Tibial nerve (tissue), 4 donors: Measurements from ENCODE around the gene MEOX1. TPM values are rescaled to one million over a fixed set of nuclear protein-coding genes. Genes with fewer than 3 reads are reported as not detected.

ENCODE experiments used
- DNase-seq, 2 donors: peaks; one replicate each; pipeline ENCODE4 v3.0.0-alpha.2; 2019; ENCODE audit warnings: low spot score in 2 of 2
- H3K27ac ChIP-seq, 4 donors: fragments of 200-600 bp; sonication (generic) in 3 of 4; one replicate each; pipeline ENCODE4 v1.5.1; 2017 to 2019; ENCODE audit warnings: mild to moderate bottlenecking in 1 of 4
- H3K27me3 ChIP-seq, 2 donors: fragments of 200-600 bp; sonication (generic) in 1 of 2; one replicate each; pipeline versions ENCODE4 v1.5.1 to v1.6.0; 2017 to 2019
- H3K36me3 ChIP-seq, 3 donors: fragments of 200-600 bp; sonication (generic); one replicate each; pipeline ENCODE4 v1.5.1; 2018 to 2019
- H3K4me1 ChIP-seq, 4 donors: fragments of 200-600 bp; sonication (generic) in 3 of 4; one replicate each; pipeline ENCODE4 v1.5.1; 2017 to 2019
- H3K4me3 ChIP-seq, 4 donors: fragments of 200-600 bp; sonication (generic) in 3 of 4; one replicate each; pipeline ENCODE4 v1.5.1; 2017 to 2019; ENCODE audit warnings: mild to moderate bottlenecking in 1 of 4, moderate library complexity in 1 of 4
- H3K9me3 ChIP-seq, 4 donors: fragments of 200-600 bp; sonication (generic) in 3 of 4; one replicate each; pipeline ENCODE4 v1.5.1; 2017 to 2019
- CTCF ChIP-seq, 5 experiments: fragments of 200-600 bp in 3 of 5; fragments of 450-650 bp in 2 of 5; sonication (generic) in 3 of 5; IDR thresholded peaks; one replicate each; pipeline ENCODE4 v1.5.1; 2016 to 2019; ENCODE audit warnings: antibody characterized with exemption in 5 of 5, mild to moderate bottlenecking in 3 of 5, moderate library complexity in 2 of 5
- EP300 ChIP-seq, 2 donors: sonication (generic); formaldehyde crosslinking; IDR thresholded peaks; one replicate each; pipeline ENCODE4 v1.6.1; 2017; ENCODE audit warnings: antibody characterized with exemption in 2 of 2, mild to moderate bottlenecking in 1 of 2
- POLR2A ChIP-seq, 2 donors: fragments of 450-650 bp; IDR thresholded peaks; one replicate each; pipeline ENCODE4 v1.6.1; 2017; ENCODE audit warnings: antibody characterized with exemption in 2 of 2, mild to moderate bottlenecking in 2 of 2, moderate library complexity in 2 of 2
- WGBS, 2 donors: methylation state at CpG; one replicate each; pipeline ENCODE4 v1.1.5; 2018; 5-methylcytosine and 5-hydroxymethylcytosine counted together
- total RNA-seq, 4 donors: library from RNA; depleted of rRNA; stranded (reverse); fragments of >200 nt; gene quantifications; one replicate each; pipeline ENCODE4 v1.1.0, GENCODE V29; 2016

Gene MEOX1
- total RNA-seq, 4 donors from 2014 or later: 4.2 to 12.5 (median 5.3) TPM

GRCh38 chr17:43637563-43638323 lies 24.0 kb downstream of the MEOX1 start:
- WGBS, 2 donors: 64 to 67% methylated on average over 13 of the region's 13 CpGs
- no peak for TF ChIP-seq POLR2A (IDR thresholded peaks at IDR 0.05)
- no peak for TF ChIP-seq CTCF (IDR thresholded peaks at IDR 0.05)
- no peak for TF ChIP-seq EP300 (IDR thresholded peaks at IDR 0.05)
- H3K27ac ChIP-seq: no peak overlapping the region
- no peaks in the 10 kb centered on the region for H3K9me3 ChIP-seq
- no peak for DNase-seq
- no peaks in the 10 kb centered on the region for H3K27me3 ChIP-seq
- no peak overlapping the region for H3K4me3 ChIP-seq
- H3K36me3 ChIP-seq: no peaks in the 10 kb centered on the region
- H3K4me1 ChIP-seq: peaks cover 0 to 21% (median 0%) of the 10 kb centered on the region in 4 donors

GRCh38 chr17:43636426-43636825 lies 25.3 kb downstream of the MEOX1 start:
- Histone ChIP-seq H3K9me3 (no peaks in the 10 kb centered on the region), H3K4me3 (no peak overlapping the region), H3K4me1 (peaks cover 0 to 21% (median 0%) of the 10 kb centered on the region in 4 donors), H3K27me3 (no peaks in the 10 kb centered on the region), H3K36me3 (no peaks in the 10 kb centered on the region), H3K27ac (no peak overlapping the region)
- no peak for DNase-seq
- 84 to 91% methylated on average over 5 of the region's 5 CpGs for WGBS, 2 donors
- TF ChIP-seq EP300 (IDR thresholded peaks at IDR 0.05) (no peak), CTCF (IDR thresholded peaks at IDR 0.05) (no peak), POLR2A (IDR thresholded peaks at IDR 0.05) (no peak)

- Histone ChIP-seq H3K36me3 (no peaks in the 10 kb centered on the region), H3K4me3 (no peak overlapping the region), H3K27me3 (no peaks in the 10 kb centered on the region), H3K9me3 (no peaks in the 10 kb centered on the region), H3K4me1 (peaks cover 0 to 16% (median 0%) of the 10 kb centered on the region in 4 donors), H3K27ac (peak overlapping the region in 2 of 4 donors; percentile 23 to 42)
- 45 to 46% methylated on average over 13 of the region's 13 CpGs for WGBS, 2 donors
- no peak for TF ChIP-seq POLR2A (IDR thresholded peaks at IDR 0.05)
- no peak for TF ChIP-seq CTCF (IDR thresholded peaks at IDR 0.05)
- no peak for TF ChIP-seq EP300 (IDR thresholded peaks at IDR 0.05)
- no peak for DNase-seq
These were observed 27.1 kb downstream of the MEOX1 start for GRCh38 chr17:43634591-43635125.

- TF ChIP-seq CTCF (IDR thresholded peaks at IDR 0.05): no peak
- no peak for TF ChIP-seq EP300 (IDR thresholded peaks at IDR 0.05)
- no peak for TF ChIP-seq POLR2A (IDR thresholded peaks at IDR 0.05)
- 42 to 61% methylated on average over 10 of the region's 10 CpGs for WGBS, 2 donors
- no peaks in the 10 kb centered on the region for H3K27me3 ChIP-seq
- H3K4me1 ChIP-seq: peaks cover 0 to 25% (median 0%) of the 10 kb centered on the region in 4 donors
- H3K36me3 ChIP-seq: no peaks in the 10 kb centered on the region
- no peak overlapping the region for H3K4me3 ChIP-seq
- H3K27ac ChIP-seq: no peak overlapping the region
- no peaks in the 10 kb centered on the region for H3K9me3 ChIP-seq
- no peak for DNase-seq
These were observed 29.5 kb downstream of the MEOX1 start for GRCh38 chr17:43632221-43632620.

GRCh38 chr17:43631429-43631828 lies 30.3 kb downstream of the MEOX1 start:
- WGBS, 2 donors: 80 to 94% methylated on average over 7 of the region's 7 CpGs
- no peak overlapping the region for H3K27ac ChIP-seq
- TF ChIP-seq POLR2A (IDR thresholded peaks at IDR 0.05) (no peak), CTCF (IDR thresholded peaks at IDR 0.05) (no peak), EP300 (IDR thresholded peaks at IDR 0.05) (no peak)
- DNase-seq: no peak
- peaks cover 0 to 25% (median 0%) of the 10 kb centered on the region in 4 donors for H3K4me1 ChIP-seq
- H3K9me3 ChIP-seq: no peaks in the 10 kb centered on the region
- H3K4me3 ChIP-seq: no peak overlapping the region
- no peaks in the 10 kb centered on the region for H3K36me3 ChIP-seq
- H3K27me3 ChIP-seq: no peaks in the 10 kb centered on the region
